GM10266 (cell line): ENCODE measurements around the gene ACP5.
"Not testable (repeated sequence)": the region's sequence is repeated elsewhere in the genome, so short reads cannot be mapped to it uniquely, and the experiment has no call there.

ENCODE experiments used
- DNase-seq: peaks from one replicate; pipeline ENCODE4 v3.0.0; 2012; ENCODE audit errors: extremely low spot score
- TF ChIP-seq, protein P1 (sequence below): IDR thresholded peaks from 2 replicates; pipeline ENCODE4 v1.5.1; 2012; ENCODE audit warnings: mild to moderate bottlenecking, low read depth; ENCODE audit not compliant: control insufficient read depth, insufficient read depth; ENCODE audit errors: missing control alignments

Gene ACP5

GRCh38 chr19:11576227-11576626, 1.2 kb downstream of the ACP5 start:
- TF ChIP-seq, protein P1, sequence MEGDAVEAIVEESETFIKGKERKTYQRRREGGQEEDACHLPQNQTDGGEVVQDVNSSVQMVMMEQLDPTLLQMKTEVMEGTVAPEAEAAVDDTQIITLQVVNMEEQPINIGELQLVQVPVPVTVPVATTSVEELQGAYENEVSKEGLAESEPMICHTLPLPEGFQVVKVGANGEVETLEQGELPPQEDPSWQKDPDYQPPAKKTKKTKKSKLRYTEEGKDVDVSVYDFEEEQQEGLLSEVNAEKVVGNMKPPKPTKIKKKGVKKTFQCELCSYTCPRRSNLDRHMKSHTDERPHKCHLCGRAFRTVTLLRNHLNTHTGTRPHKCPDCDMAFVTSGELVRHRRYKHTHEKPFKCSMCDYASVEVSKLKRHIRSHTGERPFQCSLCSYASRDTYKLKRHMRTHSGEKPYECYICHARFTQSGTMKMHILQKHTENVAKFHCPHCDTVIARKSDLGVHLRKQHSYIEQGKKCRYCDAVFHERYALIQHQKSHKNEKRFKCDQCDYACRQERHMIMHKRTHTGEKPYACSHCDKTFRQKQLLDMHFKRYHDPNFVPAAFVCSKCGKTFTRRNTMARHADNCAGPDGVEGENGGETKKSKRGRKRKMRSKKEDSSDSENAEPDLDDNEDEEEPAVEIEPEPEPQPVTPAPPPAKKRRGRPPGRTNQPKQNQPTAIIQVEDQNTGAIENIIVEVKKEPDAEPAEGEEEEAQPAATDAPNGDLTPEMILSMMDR = no peak
- DNase-seq = no peak

GRCh38 chr19:11574689-11575088, 2.8 kb downstream of the ACP5 start:
- DNase-seq = no peak
- TF ChIP-seq, protein P1 = no peak

GRCh38 chr19:11573763-11574162, 3.7 kb downstream of the ACP5 start:
- not testable (repeated sequence) for DNase-seq

DNA sequence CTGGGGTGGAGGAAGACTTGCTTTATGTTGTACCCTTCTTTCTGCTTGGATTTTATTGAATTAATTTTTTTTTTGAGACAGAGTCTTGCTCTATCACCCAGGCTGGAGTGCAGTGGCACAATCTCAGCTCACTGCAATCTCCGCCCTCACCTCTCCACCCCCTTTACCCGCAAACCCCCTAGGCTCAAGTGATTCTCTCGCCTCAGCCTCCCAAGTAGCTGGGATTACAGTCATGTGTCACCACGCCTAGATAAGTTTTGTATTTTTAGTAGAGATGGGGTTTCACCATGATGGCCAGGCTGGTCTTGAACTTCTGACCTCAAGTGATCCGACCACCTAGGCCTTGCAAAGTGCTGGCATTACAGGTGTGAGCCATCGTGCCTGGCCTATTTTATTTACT, 4.1 kb downstream of the ACP5 start:
- not testable (repeated sequence) for DNase-seq

- no peak for DNase-seq
- TF ChIP-seq, protein P1 = no peak
Observed at GRCh38 chr19:11570039-11570462, 7.4 kb downstream of the ACP5 start.

- TF ChIP-seq, protein P1 = no peak
Observed at GRCh38 chr19:11566164-11566563, 11.3 kb downstream of the ACP5 start.

GRCh38 chr19:11565649-11565980, 11.8 kb downstream of the ACP5 start:
- not testable (repeated sequence) for DNase-seq

More at GRCh38 chr19:11566164-11566563, 11.3 kb downstream of the ACP5 start:
- no peak for DNase-seq

DNA sequence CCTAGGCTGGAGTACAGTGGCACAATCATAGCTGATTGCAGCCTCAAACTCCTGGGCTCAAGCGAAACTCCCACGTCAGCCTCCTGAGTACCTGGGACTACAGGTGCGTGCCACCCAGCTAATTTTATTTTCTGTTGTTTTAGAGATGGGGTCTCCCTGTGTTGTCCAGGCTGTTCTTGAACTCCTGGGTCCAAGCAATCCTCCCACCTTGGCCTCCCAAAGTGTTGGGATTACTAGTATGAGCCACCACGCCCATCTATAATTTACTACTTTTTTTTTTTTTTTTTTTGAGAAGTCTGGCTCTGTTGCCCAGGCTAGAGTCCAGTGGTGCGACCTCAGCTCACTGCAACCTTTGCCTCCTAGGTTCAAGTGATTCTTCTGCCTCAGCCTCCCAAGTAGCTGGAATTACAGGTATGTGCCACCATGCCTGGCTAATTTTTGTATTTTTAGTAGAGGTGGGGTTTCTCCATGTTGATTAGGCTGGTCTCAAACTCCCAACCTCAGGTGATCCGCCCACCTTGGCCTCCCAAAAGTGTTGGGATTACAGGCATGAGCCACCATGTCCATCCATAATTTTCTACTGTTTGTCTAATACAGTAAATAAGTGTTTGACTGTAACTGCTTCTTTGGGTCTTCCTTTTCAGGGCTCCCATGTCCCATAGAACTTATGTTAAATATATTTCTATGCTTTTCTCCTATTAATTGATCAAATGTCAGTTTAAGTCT, 13.2 kb downstream of the ACP5 start:
- DNase-seq = not testable (repeated sequence)

GRCh38 chr19:11563532-11563931, 13.9 kb downstream of the ACP5 start:
- DNase-seq = no peak
- TF ChIP-seq, protein P1 = no peak
